ENCODE data around the gene KCNK2. TPM values are rescaled to one million over a fixed set of nuclear protein-coding genes. Genes with fewer than 3 reads are reported as not detected.

The KCNK2 gene
- total RNA-seq, 1 donor from 2014 or later, result 4.8 TPM

DNA sequence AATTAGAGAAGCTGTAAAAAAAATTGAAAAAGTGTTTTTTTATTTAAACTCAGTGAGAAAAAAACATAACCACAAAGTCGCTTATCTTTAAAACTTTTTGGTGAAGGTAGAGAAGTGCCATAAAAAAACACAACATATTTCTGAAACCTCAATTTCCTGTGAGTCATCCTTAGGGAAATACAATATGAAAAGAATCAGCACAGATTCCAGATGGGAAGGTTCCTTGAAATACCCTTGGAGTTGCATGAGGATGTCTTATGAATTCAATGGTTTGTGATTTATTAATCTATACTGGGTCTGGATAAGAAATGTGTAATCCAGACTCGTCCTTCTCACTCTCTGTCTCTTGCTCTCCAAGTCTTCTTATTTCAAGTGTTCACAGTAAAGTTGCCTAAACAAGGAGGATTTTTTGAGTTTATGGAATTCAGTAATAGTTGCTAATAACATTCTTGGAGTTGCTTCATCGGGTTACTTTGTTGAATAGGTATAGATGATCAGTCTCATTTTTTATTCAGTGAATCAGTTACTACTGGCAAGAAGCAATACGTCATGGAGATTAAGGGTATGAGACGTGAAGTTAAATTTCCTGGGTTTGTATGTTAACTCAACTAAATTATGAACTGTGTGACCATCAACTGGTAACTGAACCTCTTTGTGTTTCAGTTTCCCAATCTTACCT lies 191.4 kb downstream of the KCNK2 start:
- Mint-ChIP-seq H3K36me3 (ENCODE audit: low read depth) (no peaks in the 10 kb centered on the region), H3K27ac (ENCODE audit: unreplicated experiment) (no peak overlapping the region), H3K9me3 (peaks cover 2% of the 10 kb centered on the region), H3K27me3 (ENCODE audit: low read depth) (no peaks in the 10 kb centered on the region), H3K4me1 (no peaks in the 10 kb centered on the region), H3K4me3 (no peak overlapping the region)
- DNase-seq (ENCODE audit: low read depth, low spot score), result no peak
- no peak for TF ChIP-seq CTCF (conservative IDR thresholded peaks at IDR 0.05)

GRCh38 chr1:215276582-215276981 lies 194.0 kb downstream of the KCNK2 start:
- no peak overlapping the region for H3K27ac Mint-ChIP-seq (ENCODE audit: unreplicated experiment)

DNA sequence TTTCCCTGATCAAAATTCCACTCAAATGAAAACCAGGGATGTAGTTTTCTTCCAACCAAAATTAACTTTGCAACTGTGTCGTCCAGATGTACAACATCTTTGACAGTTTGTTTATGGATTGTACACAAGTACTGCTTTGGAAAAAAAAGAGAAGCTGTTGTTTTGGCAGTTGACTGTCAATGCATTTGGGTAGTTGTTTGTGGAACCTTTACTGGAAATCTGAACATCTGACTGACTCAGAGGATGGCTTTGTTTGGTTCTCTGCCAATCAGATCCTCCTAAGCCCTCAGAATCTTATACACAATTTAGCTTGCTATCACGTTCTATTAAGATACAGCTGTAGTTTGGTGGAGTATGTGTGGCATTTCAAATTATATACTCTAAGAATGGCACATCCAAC lies 195.0 kb downstream of the KCNK2 start:
- no peak for TF ChIP-seq CTCF (conservative IDR thresholded peaks at IDR 0.05)
- Mint-ChIP-seq H3K4me1 (no peaks in the 10 kb centered on the region), H3K27ac (ENCODE audit: unreplicated experiment) (no peak overlapping the region), H3K36me3 (ENCODE audit: low read depth) (no peaks in the 10 kb centered on the region), H3K4me3 (no peak overlapping the region), H3K27me3 (ENCODE audit: low read depth) (no peaks in the 10 kb centered on the region), H3K9me3 (no peaks in the 10 kb centered on the region)
- DNase-seq (ENCODE audit: low read depth, low spot score), result no peak

More at GRCh38 chr1:215276582-215276981, 194.0 kb downstream of the KCNK2 start:
- no peaks in the 10 kb centered on the region for H3K4me1 Mint-ChIP-seq
- no peak for DNase-seq (ENCODE audit: low read depth, low spot score)
- H3K36me3 Mint-ChIP-seq (ENCODE audit: low read depth), result no peaks in the 10 kb centered on the region
- no peaks in the 10 kb centered on the region for H3K27me3 Mint-ChIP-seq (ENCODE audit: low read depth)
- H3K9me3 Mint-ChIP-seq, result no peaks in the 10 kb centered on the region
- no peak for TF ChIP-seq CTCF (conservative IDR thresholded peaks at IDR 0.05)
- H3K4me3 Mint-ChIP-seq, result no peak overlapping the region

GRCh38 chr1:215279682-215280081 lies 197.1 kb downstream of the KCNK2 start:
- Mint-ChIP-seq H3K4me3 (no peak overlapping the region), H3K9me3 (no peaks in the 10 kb centered on the region), H3K36me3 (ENCODE audit: low read depth) (no peaks in the 10 kb centered on the region)

DNA sequence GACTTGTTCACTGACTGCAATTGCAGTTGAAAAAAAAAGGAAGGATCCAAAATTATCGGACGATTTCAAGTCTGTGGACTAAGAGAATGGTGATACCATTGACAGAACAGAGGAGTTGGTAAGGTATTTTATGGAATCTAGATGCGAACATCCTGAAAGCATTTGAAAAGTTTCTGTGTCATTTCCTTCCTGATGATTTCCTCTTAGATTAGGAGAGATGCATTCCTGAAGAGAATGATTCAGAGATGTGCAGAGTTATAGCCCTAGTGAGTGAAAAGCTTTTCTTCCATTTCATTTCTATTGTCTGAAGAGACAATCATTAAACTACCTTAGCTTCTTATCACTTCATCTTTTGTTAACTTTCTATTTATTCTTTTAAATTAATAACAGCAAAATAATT lies 200.0 kb downstream of the KCNK2 start:
- Mint-ChIP-seq H3K27ac (ENCODE audit: unreplicated experiment) (no peak overlapping the region), H3K27me3 (ENCODE audit: low read depth) (no peaks in the 10 kb centered on the region), H3K4me3 (no peak overlapping the region), H3K36me3 (ENCODE audit: low read depth) (no peaks in the 10 kb centered on the region), H3K4me1 (no peaks in the 10 kb centered on the region), H3K9me3 (no peaks in the 10 kb centered on the region)
- TF ChIP-seq CTCF (conservative IDR thresholded peaks at IDR 0.05), result no peak
- no peak for DNase-seq (ENCODE audit: low read depth, low spot score)

More at GRCh38 chr1:215279682-215280081, 197.1 kb downstream of the KCNK2 start:
- no peak for TF ChIP-seq CTCF (conservative IDR thresholded peaks at IDR 0.05)
- Mint-ChIP-seq H3K4me1 (no peaks in the 10 kb centered on the region), H3K27ac (ENCODE audit: unreplicated experiment) (no peak overlapping the region), H3K27me3 (ENCODE audit: low read depth) (no peaks in the 10 kb centered on the region)
- no peak for DNase-seq (ENCODE audit: low read depth, low spot score)

All from neural crest cell (in vitro differentiated cells).